GM18519 (cell line): Measurements from ENCODE around the gene CNPY1.
"Not testable (repeated sequence)": the region's sequence is repeated elsewhere in the genome, so short reads cannot be mapped to it uniquely, and the experiment has no call there.

Source experiments
- ATAC-seq: cut with Tn5 transposase; IDR thresholded peaks from one replicate; pipeline ENCODE4 v1.9.1; 2021; ENCODE audit warnings: mild to moderate bottlenecking, moderate library complexity; ENCODE audit not compliant: unreplicated experiment, low FRiP score

Gene CNPY1

DNA sequence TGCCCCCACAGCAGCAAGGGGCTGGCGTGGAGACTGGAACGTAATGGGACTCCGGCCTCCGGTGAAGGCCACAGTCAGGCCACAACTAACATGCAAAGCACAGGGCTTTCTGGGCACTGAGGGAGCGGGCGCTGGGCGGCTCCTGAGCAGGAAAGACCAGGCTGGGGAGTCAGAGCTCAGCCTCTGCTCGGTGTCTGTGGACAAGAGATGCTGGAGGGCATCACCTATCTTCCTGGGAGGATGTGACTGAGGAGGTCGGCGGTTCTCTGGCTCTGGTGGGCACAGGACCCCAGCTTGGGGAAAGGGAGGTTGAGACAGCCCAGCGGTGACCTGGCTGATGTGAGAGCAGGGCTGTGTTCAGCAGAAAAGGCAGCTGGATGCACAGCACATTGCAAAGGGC is 11.7 kb downstream of the CNPY1 start:
- ATAC-seq, result no peak

- no peak for ATAC-seq
These were observed 12.3 kb downstream of the CNPY1 start for GRCh38 chr7:155533827-155534690.

- no peak for ATAC-seq
These were observed 13.1 kb downstream of the CNPY1 start for GRCh38 chr7:155533120-155533826.

- no peak for ATAC-seq
These were observed 13.6 kb downstream of the CNPY1 start for GRCh38 chr7:155532792-155533119.

- ATAC-seq, result no peak
These were observed 14.7 kb downstream of the CNPY1 start for GRCh38 chr7:155531681-155532080.

DNA sequence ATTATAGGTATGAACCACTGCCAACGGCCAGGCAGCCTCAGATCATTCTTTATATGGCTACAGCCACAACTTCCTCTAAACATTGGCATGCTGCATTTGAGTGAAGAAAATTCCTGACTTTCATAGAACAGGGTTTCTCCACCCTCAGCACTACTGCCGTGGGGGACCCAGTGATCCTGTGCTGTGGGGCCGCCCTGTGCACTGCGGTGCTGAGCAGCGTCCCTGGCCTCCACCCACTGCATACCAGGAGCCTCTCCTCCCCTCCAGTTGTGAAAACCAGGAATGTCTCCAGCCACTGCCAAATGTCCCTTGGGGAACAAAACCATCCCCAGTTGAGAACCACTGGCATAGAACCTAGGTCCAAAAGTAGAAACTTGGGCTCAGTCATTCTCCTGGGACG is 15.8 kb downstream of the CNPY1 start:
- no peak for ATAC-seq

DNA sequence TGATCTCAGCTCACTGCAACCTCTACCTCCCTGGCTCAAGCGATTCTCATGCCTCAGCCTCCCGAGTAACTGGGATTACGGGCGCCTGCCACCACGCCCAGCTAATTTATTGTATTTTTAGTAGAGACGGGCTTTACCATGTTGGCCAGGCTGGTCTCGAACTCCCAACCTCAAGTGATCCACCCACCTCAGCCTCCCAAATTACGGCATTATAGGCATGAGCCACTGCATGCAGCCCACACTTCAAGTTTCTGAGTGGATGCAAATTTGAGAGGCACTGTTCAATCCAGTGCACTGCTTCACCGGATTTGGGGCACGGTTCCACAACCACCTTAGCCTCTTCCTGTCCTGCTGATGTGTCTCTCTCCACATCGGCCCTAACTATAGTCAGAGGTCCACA is 16.5 kb downstream of the CNPY1 start:
- ATAC-seq, result no peak

- no peak for ATAC-seq
These were observed 17.0 kb downstream of the CNPY1 start for GRCh38 chr7:155529346-155529745.

DNA sequence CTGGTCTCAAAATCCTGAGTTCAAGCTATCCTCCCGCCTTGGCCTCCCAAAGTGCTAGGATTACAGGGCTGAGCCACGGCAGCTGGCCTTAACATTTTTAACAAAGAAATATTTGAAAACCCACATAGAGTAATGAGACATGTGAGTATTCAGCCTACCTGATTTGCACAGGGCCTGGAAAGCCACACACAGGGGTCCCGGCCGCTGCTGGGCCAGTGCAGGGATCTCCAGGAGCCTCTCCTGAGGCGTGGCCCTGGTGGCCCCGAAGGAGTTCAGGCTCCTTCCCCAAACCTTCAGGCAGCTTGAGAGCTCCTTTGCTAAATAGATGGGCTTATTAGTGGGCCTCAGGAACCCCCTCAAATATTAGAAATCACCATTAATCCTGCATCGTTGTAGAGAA is 18.7 kb downstream of the CNPY1 start:
- no peak for ATAC-seq

GRCh38 chr7:155526225-155526624 is 20.1 kb downstream of the CNPY1 start:
- ATAC-seq, result no peak

- ATAC-seq, result no peak
These were observed 22.3 kb downstream of the CNPY1 start for GRCh38 chr7:155524018-155524556.

DNA sequence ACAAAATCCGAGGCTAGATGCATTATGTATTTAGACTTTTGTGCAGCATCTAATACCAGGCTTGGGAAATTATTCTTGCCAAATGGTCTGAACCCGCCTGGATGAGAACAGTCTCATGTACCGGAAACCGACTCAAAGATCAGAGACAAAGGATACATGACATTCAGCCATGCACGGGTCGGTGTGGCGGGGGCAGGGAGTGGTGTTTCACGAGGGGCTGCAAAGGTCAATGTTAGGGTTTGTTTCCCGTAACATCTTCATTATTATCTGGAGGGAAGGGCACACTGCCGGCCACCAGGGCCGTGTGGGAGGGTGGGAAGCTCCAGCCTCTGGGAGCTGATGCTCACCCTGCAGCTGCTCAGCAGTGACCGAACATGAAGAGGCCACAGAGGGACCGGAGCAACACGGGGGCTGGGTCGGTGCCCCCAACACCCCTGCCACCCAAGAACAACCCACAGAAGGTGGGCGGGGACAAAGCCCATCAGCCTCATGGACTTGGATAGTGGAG is 23.1 kb downstream of the CNPY1 start:
- ATAC-seq, result no peak

DNA sequence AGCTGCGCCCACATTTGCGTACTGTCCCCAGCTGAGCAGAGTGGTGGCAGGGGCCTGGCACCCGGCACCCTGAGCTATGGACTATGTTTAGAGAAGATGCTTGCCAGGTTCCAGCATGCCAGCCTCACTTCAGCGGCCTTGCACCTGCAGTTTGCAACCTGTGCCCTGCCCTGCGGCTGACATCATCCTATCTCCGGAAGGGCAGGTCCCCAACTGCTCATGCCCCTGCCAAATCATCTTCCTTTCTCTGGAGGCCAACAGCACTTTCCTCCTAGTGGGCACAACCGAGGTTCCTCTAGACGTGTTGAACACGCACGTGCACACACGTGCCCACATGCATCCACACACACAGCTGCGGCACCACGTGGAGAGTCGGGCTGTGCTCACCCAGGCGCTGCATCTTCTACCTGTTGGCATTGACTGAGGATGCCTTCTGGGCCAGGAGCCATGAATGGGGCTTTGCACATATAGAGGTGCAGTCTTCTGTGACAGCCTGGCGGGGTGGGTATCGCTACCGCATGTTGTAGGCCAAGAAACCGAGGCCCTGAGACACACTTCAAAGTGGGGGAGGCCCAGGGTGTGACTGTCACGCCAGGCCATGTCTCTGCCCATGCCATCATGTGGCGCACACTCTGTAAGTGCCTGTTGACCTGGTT is 24.5 kb downstream of the CNPY1 start:
- ATAC-seq, result no peak

GRCh38 chr7:155521007-155521742 is 25.2 kb downstream of the CNPY1 start:
- ATAC-seq, result no peak

GRCh38 chr7:155520114-155520513 is 26.2 kb downstream of the CNPY1 start:
- no peak for ATAC-seq

GRCh38 chr7:155519358-155519757 is 27.0 kb downstream of the CNPY1 start:
- ATAC-seq, result not testable (repeated sequence)

DNA sequence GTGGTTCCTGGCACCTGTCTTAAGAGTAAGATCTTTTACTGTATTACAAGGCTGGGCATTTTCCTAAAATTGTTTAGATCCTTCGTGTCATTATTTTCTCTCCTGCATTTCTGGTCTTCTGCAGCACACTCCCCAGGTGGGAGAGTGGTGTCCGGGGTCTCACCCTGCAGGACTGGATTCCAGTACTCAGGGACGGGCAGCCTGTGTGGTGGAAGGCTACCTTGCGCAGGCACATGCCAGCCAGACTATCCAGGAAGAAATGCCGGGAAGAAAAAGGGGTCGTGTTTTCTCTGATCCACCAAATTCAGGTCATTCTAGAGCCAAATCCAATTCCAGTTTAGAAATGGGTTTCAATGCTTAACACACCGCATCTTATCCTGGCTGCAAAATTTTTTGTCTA is 27.7 kb downstream of the CNPY1 start:
- ATAC-seq, result no peak

DNA sequence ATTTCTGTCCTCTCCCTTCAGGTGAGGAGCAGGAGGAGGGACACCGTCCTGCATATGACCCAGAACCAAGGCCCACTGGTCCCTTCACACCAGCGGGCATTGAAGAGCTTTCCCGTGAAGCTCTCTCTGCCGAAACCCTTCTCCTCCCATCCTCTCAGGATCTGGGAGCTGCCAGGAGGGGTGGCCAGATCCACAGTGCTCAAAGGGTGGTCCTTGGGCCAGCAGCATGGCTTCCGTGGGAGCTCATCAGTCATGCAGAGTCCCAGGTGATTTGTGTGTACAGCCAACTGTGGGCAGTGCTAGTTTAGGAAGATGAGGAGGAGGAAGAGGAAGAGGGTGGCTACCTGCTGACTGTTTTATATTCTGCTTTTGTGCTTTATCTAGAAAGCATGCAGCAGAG is 28.4 kb downstream of the CNPY1 start:
- ATAC-seq, result no peak

- no peak for ATAC-seq
These were observed 28.9 kb downstream of the CNPY1 start for GRCh38 chr7:155517452-155517851.

DNA sequence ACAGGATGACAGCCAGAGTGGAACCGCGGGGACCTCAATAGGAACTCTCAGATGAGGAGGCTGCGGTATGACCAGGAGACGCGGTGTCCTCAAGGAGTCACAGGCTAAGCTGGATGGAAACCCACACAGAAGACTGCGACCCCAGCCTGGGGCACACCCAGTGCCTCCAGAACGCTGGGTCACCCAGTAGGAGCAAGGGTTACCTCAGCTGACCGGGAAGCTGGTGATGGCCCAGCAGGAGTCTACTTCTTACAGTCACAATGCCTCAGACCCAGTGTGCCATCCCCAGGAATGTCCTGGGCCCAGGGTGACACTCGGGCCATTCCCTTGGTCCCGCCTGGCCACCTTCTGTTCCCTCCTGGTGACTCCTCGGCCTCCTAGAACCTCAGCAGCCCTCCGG is 29.9 kb downstream of the CNPY1 start:
- no peak for ATAC-seq
